Panc1 (cell line): Measurements from ENCODE around the gene CEACAM16. TPM values are rescaled to one million over a fixed set of nuclear protein-coding genes. Genes with fewer than 3 reads are reported as not detected.
A peak's percentile ranks its signal among the peaks of the same experiment; 100 is the strongest.

Experiments used
- ATAC-seq: fragments of 200-7000 bp; cut with Tn5 transposase; 2 replicates; pipeline ENCODE4 v1.9.1; 2020; ENCODE audit warnings: mild to moderate bottlenecking, moderate library complexity
- BruUV-seq: library from RNA; stranded (reverse); fragments of 400-500 nt; replicated peaks from 2 replicates; lab custom pipeline; 2021; lab: Mats Ljungman, UMichigan
- CTCF ChIA-PET: fragments of 300-600 bp; sonication (Branson Sonifier 250); formaldehyde crosslinking; loops from one replicate; lab custom pipeline; 2022; ENCODE audit warnings: antibody characterized with exemption; lab: Charles Lee
- POLR2A ChIA-PET: fragments of 300-600 bp; sonication (Branson Sonifier 250); formaldehyde crosslinking; loops from one replicate; lab custom pipeline; 2022; ENCODE audit warnings: antibody characterized with exemption; lab: Charles Lee
- DNase-seq: peaks from one replicate; pipeline ENCODE4 v3.0.0-alpha.2; 2010; ENCODE audit warnings: low read depth, low spot score
- H3K27ac ChIP-seq: 2 replicates; pipeline ENCODE4 v1.5.1; 2011; ENCODE audit warnings: mild to moderate bottlenecking, low read length, inconsistent platforms
- H3K27me3 ChIP-seq: fragments of 200-500 bp; sonication (Bioruptor generic); 2 replicates; pipeline ENCODE4 v1.6.0; 2014; ENCODE audit warnings: low read length, inconsistent platforms; ENCODE audit not compliant: control insufficient read depth, insufficient read depth
- H3K36me3 ChIP-seq: fragments of 200-500 bp; sonication (Bioruptor generic); 2 replicates; pipeline ENCODE4 v1.5.1; 2014; ENCODE audit warnings: inconsistent platforms, mild to moderate bottlenecking, low read length, moderate library complexity; ENCODE audit not compliant: control insufficient read depth, insufficient read depth
- H3K4me1 ChIP-seq: 2 replicates; pipeline ENCODE4 v1.5.1; 2011; ENCODE audit warnings: inconsistent platforms, mild to moderate bottlenecking, low read length, moderate library complexity; ENCODE audit not compliant: control insufficient read depth, insufficient read depth
- H3K4me3 ChIP-seq, 2 experiments: 2 replicates each; pipeline ENCODE4 v1.5.1; 2011 to 2012; ENCODE audit warnings: low read depth in 2 of 2, low read length in 2 of 2, mild to moderate bottlenecking in 2 of 2, inconsistent platforms in 1 of 2, moderate library complexity in 1 of 2
- H3K9me3 ChIP-seq: fragments of 200-500 bp; sonication (Bioruptor generic); 2 replicates; pipeline ENCODE4 v1.5.1; 2014; ENCODE audit warnings: low read depth, mild to moderate bottlenecking, inconsistent platforms, low read length, moderate library complexity; ENCODE audit not compliant: control insufficient read depth, insufficient read depth
- POLR2AphosphoS5 ChIP-seq: IDR thresholded peaks from 2 replicates; pipeline ENCODE4 v1.6.1; 2012; ENCODE audit warnings: mild to moderate bottlenecking, low read depth, low read length, moderate library complexity
- SIN3A ChIP-seq: IDR thresholded peaks from 2 replicates; pipeline ENCODE4 v1.6.1; 2012; ENCODE audit warnings: low read depth, mild to moderate bottlenecking, low read length, moderate library complexity, borderline replicate concordance; ENCODE audit not compliant: insufficient read depth
- TCF7L2 ChIP-seq: IDR thresholded peaks from 2 replicates; pipeline ENCODE4 v1.6.1; 2011; ENCODE audit warnings: mild to moderate bottlenecking, low read depth, low read length, inconsistent platforms
- in situ Hi-C: cut with HindIII; loops from 2 replicates; pipeline ENCODE4 v1.10.0; 2016; ENCODE audit warnings: low sequenced_read_pairs, low pct_unique_long_range_greater_than_20kb
- intact Hi-C: fragments of 100-400 bp; cut with micrococcal nuclease; formaldehyde crosslinking; loops from one replicate; pipeline ENCODE4 v1.10.0; 2022; ENCODE audit not compliant: unreplicated experiment
- total RNA-seq: library from RNA; stranded (reverse); gene quantifications from one replicate; pipeline ENCODE4 v1.2.1, GENCODE V29; 2021; ENCODE audit not compliant: unreplicated experiment
- TF ChIP-seq, protein P1 (sequence below), 2 experiments: IDR thresholded peaks; 2 replicates each; pipeline ENCODE4 v1.6.1; 2011 to 2012; ENCODE audit warnings: low read depth in 2 of 2, control low read depth in 1 of 2, low read length in 1 of 2, mild to moderate bottlenecking in 1 of 2, moderate library complexity in 1 of 2; ENCODE audit not compliant: insufficient read depth in 1 of 2
- TF ChIP-seq, protein P2 (sequence below): fragments of 450-650 bp; IDR thresholded peaks from 2 replicates; pipeline ENCODE4 v1.5.1; 2017; ENCODE audit warnings: mild to moderate bottlenecking

The CEACAM16 gene
- total RNA-seq, 1 experiment from 2014 or later, result not detected

GRCh38 chr19:44725251-44725650, 26.3 kb downstream of the CEACAM16 start:
- BruUV-seq, result no TSS peak
- ChIA-PET POLR2A (no interaction called here), CTCF (interaction anchor here (0.6 to 3.0 kb wide), 5 partner anchors 17 to 178 kb away, joined by 6 to 34 read pairs (median 10); partner anchors contain the start of gene NECTIN2)
- ATAC-seq (peak; percentile 75), DNase-seq (no peak)
- Histone ChIP-seq H3K36me3 (no peaks in the 10 kb centered on the region), H3K4me1 (peaks cover 34% of the 10 kb centered on the region), H3K9me3 (no peaks in the 10 kb centered on the region), H3K4me3 (no peak overlapping the region), H3K27me3 (no peaks in the 10 kb centered on the region), H3K27ac (peak overlapping the region; percentile 81)
- TF ChIP-seq, protein P1, sequence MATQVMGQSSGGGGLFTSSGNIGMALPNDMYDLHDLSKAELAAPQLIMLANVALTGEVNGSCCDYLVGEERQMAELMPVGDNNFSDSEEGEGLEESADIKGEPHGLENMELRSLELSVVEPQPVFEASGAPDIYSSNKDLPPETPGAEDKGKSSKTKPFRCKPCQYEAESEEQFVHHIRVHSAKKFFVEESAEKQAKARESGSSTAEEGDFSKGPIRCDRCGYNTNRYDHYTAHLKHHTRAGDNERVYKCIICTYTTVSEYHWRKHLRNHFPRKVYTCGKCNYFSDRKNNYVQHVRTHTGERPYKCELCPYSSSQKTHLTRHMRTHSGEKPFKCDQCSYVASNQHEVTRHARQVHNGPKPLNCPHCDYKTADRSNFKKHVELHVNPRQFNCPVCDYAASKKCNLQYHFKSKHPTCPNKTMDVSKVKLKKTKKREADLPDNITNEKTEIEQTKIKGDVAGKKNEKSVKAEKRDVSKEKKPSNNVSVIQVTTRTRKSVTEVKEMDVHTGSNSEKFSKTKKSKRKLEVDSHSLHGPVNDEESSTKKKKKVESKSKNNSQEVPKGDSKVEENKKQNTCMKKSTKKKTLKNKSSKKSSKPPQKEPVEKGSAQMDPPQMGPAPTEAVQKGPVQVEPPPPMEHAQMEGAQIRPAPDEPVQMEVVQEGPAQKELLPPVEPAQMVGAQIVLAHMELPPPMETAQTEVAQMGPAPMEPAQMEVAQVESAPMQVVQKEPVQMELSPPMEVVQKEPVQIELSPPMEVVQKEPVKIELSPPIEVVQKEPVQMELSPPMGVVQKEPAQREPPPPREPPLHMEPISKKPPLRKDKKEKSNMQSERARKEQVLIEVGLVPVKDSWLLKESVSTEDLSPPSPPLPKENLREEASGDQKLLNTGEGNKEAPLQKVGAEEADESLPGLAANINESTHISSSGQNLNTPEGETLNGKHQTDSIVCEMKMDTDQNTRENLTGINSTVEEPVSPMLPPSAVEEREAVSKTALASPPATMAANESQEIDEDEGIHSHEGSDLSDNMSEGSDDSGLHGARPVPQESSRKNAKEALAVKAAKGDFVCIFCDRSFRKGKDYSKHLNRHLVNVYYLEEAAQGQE (IDR thresholded peaks at IDR 0.05; ENCODE audit: insufficient read depth in 1 of 2, low read depth in 2 of 2, low read length in 1 of 2), result no peak
- no peak for TF ChIP-seq TCF7L2
- intact Hi-C loops, result loop anchor here (2.0 kb wide), 1 partner anchor 46 kb away; no protein-coding TSS in a partner anchor
- in situ Hi-C loops, result no loop called here

DNA sequence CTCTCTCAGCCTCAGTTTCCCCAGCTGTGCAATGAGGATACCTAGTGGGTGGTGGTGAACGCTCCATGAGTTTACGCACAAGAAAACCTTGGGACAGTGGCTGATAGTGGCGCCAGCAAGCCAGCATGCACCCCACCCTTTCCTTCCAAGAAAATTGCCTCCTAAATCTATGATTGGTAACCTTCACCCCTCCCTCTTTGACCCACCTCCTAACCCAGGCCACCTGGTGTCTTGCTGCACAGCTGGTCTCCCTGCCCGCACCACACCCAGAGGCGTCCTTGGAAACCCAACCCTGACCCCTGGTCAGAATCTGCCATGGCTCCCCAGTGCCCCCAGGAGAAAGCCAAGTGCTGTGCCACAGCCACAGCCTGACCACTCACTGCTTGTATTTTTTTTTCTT, 26.7 kb downstream of the CEACAM16 start:
- in situ Hi-C loops (no loop called here), intact Hi-C loops (loop anchor here (2.0 kb wide), 1 partner anchor 45 kb away; no protein-coding TSS in a partner anchor)
- H3K27ac ChIP-seq, result peak overlapping the region; percentile 81
- TF ChIP-seq POLR2AphosphoS5, result no peak
- no peak for TF ChIP-seq SIN3A
- TF ChIP-seq, protein P1 (IDR thresholded peaks at IDR 0.05; ENCODE audit: insufficient read depth in 1 of 2, low read depth in 2 of 2, low read length in 1 of 2), result no peak
- TF ChIP-seq, protein P2, sequence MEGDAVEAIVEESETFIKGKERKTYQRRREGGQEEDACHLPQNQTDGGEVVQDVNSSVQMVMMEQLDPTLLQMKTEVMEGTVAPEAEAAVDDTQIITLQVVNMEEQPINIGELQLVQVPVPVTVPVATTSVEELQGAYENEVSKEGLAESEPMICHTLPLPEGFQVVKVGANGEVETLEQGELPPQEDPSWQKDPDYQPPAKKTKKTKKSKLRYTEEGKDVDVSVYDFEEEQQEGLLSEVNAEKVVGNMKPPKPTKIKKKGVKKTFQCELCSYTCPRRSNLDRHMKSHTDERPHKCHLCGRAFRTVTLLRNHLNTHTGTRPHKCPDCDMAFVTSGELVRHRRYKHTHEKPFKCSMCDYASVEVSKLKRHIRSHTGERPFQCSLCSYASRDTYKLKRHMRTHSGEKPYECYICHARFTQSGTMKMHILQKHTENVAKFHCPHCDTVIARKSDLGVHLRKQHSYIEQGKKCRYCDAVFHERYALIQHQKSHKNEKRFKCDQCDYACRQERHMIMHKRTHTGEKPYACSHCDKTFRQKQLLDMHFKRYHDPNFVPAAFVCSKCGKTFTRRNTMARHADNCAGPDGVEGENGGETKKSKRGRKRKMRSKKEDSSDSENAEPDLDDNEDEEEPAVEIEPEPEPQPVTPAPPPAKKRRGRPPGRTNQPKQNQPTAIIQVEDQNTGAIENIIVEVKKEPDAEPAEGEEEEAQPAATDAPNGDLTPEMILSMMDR, result no peak
- TF ChIP-seq TCF7L2, result no peak
- ChIA-PET POLR2A (no interaction called here), CTCF (interaction anchor here (0.6 to 3.0 kb wide), 5 partner anchors 16 to 177 kb away, joined by 4 to 34 read pairs (median 6); partner anchors contain the start of gene NECTIN2)
- H3K36me3 ChIP-seq, result no peaks in the 10 kb centered on the region
- no peak for DNase-seq
- no peak for ATAC-seq
- H3K4me1 ChIP-seq, result peaks cover 34% of the 10 kb centered on the region
- H3K4me3 ChIP-seq, result no peak overlapping the region
- H3K27me3 ChIP-seq, result no peaks in the 10 kb centered on the region
- no TSS peak for BruUV-seq
- H3K9me3 ChIP-seq, result no peaks in the 10 kb centered on the region
